ENCODE results near the gene ALG12. TPM values are rescaled to one million over a fixed set of nuclear protein-coding genes. Genes with fewer than 3 reads are reported as not detected.

The ALG12 gene
- total RNA-seq, 4 donors from 2014 or later: 12.8 to 16.6 (median 13.0) TPM

GRCh38 chr22:49953680-49954344 lies 35.6 kb upstream of the ALG12 start:
- WGBS, 2 donors: 60% methylated on average over 11 of the region's 18 CpGs; no CpG with 5 or more reads in 1 of the 2 donors

GRCh38 chr22:49953027-49953679 lies 34.9 kb upstream of the ALG12 start:
- peaks cover 55 to 88% (median 60%) of the 10 kb centered on the region in 3 donors for H3K4me1 ChIP-seq
- H3K27ac ChIP-seq: peak overlapping the region in 3 of 4 donors; percentile 65 to 93 (median 89)
- DNase-seq: no peak
- H3K4me3 ChIP-seq: no peak overlapping the region
- no peaks in the 10 kb centered on the region for H3K9me3 ChIP-seq
- TF ChIP-seq CTCF (IDR thresholded peaks at IDR 0.05) (no peak), POLR2A (IDR thresholded peaks at IDR 0.05) (no peak)
- H3K27me3 ChIP-seq: no peaks in the 10 kb centered on the region
- no peaks in the 10 kb centered on the region for H3K36me3 ChIP-seq
- 66 to 67% methylated on average over 3 to 12 of the region's 20 CpGs for WGBS, 2 donors
- intact Hi-C loops (cut with DNase I): no loop called here

More at GRCh38 chr22:49953680-49954344, 35.6 kb upstream of the ALG12 start:
- H3K4me1 ChIP-seq: peaks cover 50 to 88% (median 54%) of the 10 kb centered on the region in 3 donors
- H3K9me3 ChIP-seq: no peaks in the 10 kb centered on the region
- TF ChIP-seq CTCF (IDR thresholded peaks at IDR 0.05) (no peak), POLR2A (IDR thresholded peaks at IDR 0.05) (no peak)
- no peaks in the 10 kb centered on the region for H3K27me3 ChIP-seq
- no peaks in the 10 kb centered on the region for H3K36me3 ChIP-seq
- peak overlapping the region in 3 of 4 donors; percentile 14 to 89 (median 65) for H3K27ac ChIP-seq
- no peak overlapping the region for H3K4me3 ChIP-seq
- intact Hi-C loops (cut with DNase I): no loop called here
- DNase-seq: no peak

GRCh38 chr22:49951986-49952896 lies 34.0 kb upstream of the ALG12 start:
- WGBS, 2 donors: 36 to 37% methylated on average over 9 to 13 of the region's 24 CpGs
- intact Hi-C loops (cut with DNase I): no loop called here
- H3K27ac ChIP-seq: peak overlapping the region; percentile 87 to 94 (median 91)
- no peaks in the 10 kb centered on the region for H3K27me3 ChIP-seq
- no peak for DNase-seq
- peaks cover 63 to 96% (median 68%) of the 10 kb centered on the region in 3 donors for H3K4me1 ChIP-seq
- no peak overlapping the region for H3K4me3 ChIP-seq
- H3K36me3 ChIP-seq: no peaks in the 10 kb centered on the region
- H3K9me3 ChIP-seq: no peaks in the 10 kb centered on the region
- TF ChIP-seq CTCF (IDR thresholded peaks at IDR 0.05) (no peak), POLR2A (IDR thresholded peaks at IDR 0.05) (no peak)

GRCh38 chr22:49951678-49951985 lies 33.4 kb upstream of the ALG12 start:
- no peaks in the 10 kb centered on the region for H3K27me3 ChIP-seq
- WGBS, 2 donors: no CpG with 5 or more reads among the region's 4 CpGs
- H3K4me1 ChIP-seq: peaks cover 65 to 100% (median 74%) of the 10 kb centered on the region in 3 donors
- H3K9me3 ChIP-seq: no peaks in the 10 kb centered on the region
- no peak overlapping the region for H3K4me3 ChIP-seq
- intact Hi-C loops (cut with DNase I): no loop called here
- DNase-seq: no peak
- peak overlapping the region; percentile 87 to 94 (median 91) for H3K27ac ChIP-seq
- H3K36me3 ChIP-seq: no peaks in the 10 kb centered on the region
- no peak for TF ChIP-seq POLR2A (IDR thresholded peaks at IDR 0.05)
- no peak for TF ChIP-seq CTCF (IDR thresholded peaks at IDR 0.05)

Data from esophagus squamous epithelium (tissue), 5 donors.